Testis (tissue), 2 donors: ENCODE results near the gene SLC4A5.

Source experiments
- POLR2A ChIP-seq: fragments of 450-650 bp; IDR thresholded peaks from one replicate; pipeline ENCODE4 v1.6.1; 2017; ENCODE audit warnings: antibody characterized with exemption, mild to moderate bottlenecking, moderate library complexity
- TF ChIP-seq, protein P1 (sequence below), 3 experiments: fragments of 450-650 bp in 2 of 3; fragments of 200-600 bp in 1 of 3; sonication (generic) in 1 of 3; IDR thresholded peaks; one replicate each; pipeline ENCODE4 v1.5.1; 2016 to 2019; ENCODE audit warnings: antibody characterized with exemption in 3 of 3, mild to moderate bottlenecking in 2 of 3, moderate library complexity in 1 of 3

DNA sequence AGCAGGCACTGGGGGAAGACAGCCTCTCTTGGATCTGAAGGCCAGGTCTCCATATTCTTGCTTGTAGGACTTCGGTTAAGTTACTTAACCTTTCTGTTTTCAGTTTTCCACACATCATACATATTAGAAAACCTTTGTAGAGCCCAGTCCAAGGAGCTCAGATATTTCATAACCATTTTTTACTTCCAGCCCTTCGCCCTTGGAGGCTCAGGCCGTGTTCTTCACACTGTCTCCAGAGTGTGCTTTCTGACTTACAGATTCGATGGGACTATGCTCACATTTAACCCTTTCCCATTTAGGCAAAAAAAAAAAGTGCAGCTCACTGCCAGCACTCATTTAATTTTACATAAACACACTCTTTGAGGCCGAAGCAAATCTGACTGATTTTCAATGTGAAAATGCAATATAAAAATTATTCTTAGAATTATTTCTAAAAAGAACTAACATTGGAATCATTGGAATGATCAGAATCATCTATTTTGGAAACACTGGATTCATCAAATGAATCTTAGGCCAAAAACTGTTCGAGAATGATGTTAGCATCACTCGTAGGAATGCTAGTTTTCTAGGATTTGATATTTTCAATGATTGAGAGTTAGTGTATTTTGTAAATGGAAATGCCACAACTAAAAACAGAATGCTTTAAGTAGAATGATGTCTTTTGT, 89.8 kb downstream of the SLC4A5 start:
- TF ChIP-seq, protein P1, sequence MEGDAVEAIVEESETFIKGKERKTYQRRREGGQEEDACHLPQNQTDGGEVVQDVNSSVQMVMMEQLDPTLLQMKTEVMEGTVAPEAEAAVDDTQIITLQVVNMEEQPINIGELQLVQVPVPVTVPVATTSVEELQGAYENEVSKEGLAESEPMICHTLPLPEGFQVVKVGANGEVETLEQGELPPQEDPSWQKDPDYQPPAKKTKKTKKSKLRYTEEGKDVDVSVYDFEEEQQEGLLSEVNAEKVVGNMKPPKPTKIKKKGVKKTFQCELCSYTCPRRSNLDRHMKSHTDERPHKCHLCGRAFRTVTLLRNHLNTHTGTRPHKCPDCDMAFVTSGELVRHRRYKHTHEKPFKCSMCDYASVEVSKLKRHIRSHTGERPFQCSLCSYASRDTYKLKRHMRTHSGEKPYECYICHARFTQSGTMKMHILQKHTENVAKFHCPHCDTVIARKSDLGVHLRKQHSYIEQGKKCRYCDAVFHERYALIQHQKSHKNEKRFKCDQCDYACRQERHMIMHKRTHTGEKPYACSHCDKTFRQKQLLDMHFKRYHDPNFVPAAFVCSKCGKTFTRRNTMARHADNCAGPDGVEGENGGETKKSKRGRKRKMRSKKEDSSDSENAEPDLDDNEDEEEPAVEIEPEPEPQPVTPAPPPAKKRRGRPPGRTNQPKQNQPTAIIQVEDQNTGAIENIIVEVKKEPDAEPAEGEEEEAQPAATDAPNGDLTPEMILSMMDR (IDR thresholded peaks at IDR 0.05), result no peak
- TF ChIP-seq POLR2A, result no peak
